HL-60 (cell line): Measurements from ENCODE around the gene ULBP1.
"Not testable (repeated sequence)": the region's sequence is repeated elsewhere in the genome, so short reads cannot be mapped to it uniquely, and the experiment has no call there.

Source experiments
- DNase-seq, 2 experiments: peaks; one replicate each; pipeline ENCODE4 v3.0.0-alpha.2; 2010 to 2020; ENCODE audit warnings: low read depth in 1 of 2, low spot score in 1 of 2
- H3K27ac ChIP-seq: fragments of 250-450 bp; sonication (Bioruptor Pico); replicated peaks from 2 replicates; pipeline ENCODE4 v1.5.1; 2020; ENCODE audit warnings: mild to moderate bottlenecking, moderate library complexity
- H3K27me3 ChIP-seq: fragments of 250-450 bp; sonication (Bioruptor Pico); 2 replicates; pipeline ENCODE4 v1.5.1; 2021; ENCODE audit warnings: mild to moderate bottlenecking, moderate library complexity; ENCODE audit not compliant: insufficient read depth, poor library complexity, severe bottlenecking
- H3K4me3 ChIP-seq: replicated peaks from 2 replicates; pipeline ENCODE4 v1.5.1; 2011; ENCODE audit warnings: mild to moderate bottlenecking, control low read depth, low read length; ENCODE audit not compliant: insufficient read depth
- GABPA ChIP-seq: IDR thresholded peaks from 2 replicates; pipeline ENCODE4 v1.6.1; 2012; ENCODE audit warnings: low read depth
- POLR2AphosphoS5 ChIP-seq: IDR thresholded peaks from 2 replicates; pipeline ENCODE4 v1.6.1; 2012; ENCODE audit warnings: low read depth
- REST ChIP-seq: IDR thresholded peaks from 2 replicates; pipeline ENCODE4 v1.6.1; 2012; ENCODE audit warnings: low read depth; ENCODE audit not compliant: insufficient replicate concordance
- SPI1 ChIP-seq: IDR thresholded peaks from 2 replicates; pipeline ENCODE4 v1.6.1; 2012; ENCODE audit warnings: low read depth, mild to moderate bottlenecking, borderline replicate concordance
- TF ChIP-seq, protein P1 (sequence below): IDR thresholded peaks from one replicate; pipeline ENCODE4 v1.5.1; 2011; ENCODE audit warnings: low read length, control low read depth, inconsistent platforms; ENCODE audit not compliant: insufficient read depth

The ULBP1 gene

DNA sequence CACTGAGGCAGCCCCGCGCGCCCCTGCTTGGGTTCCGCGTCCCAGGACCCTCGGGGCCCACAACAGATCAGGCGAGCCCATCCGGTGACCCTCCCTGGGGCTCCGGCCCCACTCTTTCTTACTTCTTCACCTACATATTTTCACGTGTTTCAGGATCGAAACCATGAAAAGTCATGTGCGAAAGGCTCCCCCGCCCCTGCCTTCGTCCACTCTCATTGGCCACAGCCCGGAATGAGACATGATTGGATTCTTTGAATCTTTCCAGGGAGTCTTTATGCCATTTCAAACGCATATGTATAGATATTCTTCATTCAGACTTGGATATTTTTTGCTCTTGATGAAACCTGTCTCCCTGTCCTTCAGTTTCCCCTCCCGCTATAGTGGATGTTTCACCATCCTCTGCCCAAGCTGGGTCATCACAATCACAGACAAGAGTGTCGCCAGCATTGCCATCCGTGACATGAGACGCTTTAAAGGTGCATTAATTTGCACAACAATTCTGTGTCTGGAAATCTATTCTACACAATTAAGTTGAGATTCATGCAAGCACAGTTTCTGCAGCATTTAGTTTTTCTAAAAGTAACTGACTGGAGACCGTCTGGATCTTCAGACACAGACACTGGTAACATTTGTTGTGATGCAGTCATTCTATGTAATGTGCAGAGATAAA, 8.6 kb upstream of the ULBP1 start:
- not testable (repeated sequence) for H3K27ac ChIP-seq, DNase-seq, H3K4me3 ChIP-seq
- peaks cover 49% of the 10 kb centered on the region for H3K27me3 ChIP-seq

- not testable (repeated sequence) for DNase-seq, H3K4me3 ChIP-seq, H3K27ac ChIP-seq
- H3K27me3 ChIP-seq, result peaks cover 45% of the 10 kb centered on the region
These were observed 8.0 kb upstream of the ULBP1 start for GRCh38 chr6:149955654-149956317.

- H3K27ac ChIP-seq, DNase-seq, H3K4me3 ChIP-seq: not testable (repeated sequence)
- peaks cover 32% of the 10 kb centered on the region for H3K27me3 ChIP-seq
These were observed 5.6 kb upstream of the ULBP1 start for GRCh38 chr6:149958124-149958523.

DNA sequence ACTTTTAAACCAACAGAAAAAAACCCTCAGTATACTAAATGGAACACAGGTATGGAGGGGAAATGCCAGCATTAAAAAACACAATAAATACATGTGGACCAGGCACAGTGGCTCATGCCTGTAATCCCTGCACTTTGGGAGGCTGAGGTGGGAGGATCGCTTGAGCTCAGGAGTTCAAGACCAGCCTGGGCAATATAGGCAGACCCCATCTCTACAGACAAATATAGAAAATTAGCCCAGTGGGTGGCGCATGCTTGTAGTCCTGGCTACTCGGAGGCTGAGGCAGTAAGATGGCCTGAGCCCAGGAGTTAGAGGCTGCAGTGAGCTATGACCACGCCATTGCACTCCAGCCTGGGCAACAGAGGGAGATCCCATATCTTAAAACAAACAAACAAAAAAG, 3.9 kb upstream of the ULBP1 start:
- DNase-seq, H3K4me3 ChIP-seq, H3K27ac ChIP-seq: not testable (repeated sequence)
- H3K27me3 ChIP-seq, result peaks cover 38% of the 10 kb centered on the region

DNA sequence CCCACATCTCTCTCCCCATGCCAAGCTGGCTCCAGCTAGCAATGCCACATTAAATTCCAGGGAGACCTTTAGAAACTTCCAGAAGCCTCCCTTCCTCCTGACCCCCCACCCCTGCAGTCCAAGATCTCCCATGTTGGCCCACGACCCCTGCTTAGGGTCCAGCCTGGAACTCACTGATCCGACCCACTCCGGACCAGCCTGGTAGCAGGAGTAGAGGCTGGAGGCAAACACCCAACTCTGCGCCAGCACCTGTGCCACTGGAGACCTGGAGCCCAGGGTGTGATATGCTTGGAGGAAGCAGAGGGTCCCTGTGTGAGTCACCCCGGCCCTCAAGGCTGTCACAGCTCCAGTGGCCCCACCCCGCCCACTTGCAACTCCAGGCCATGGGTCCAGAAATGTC, 3.3 kb upstream of the ULBP1 start:
- no peak for TF ChIP-seq POLR2AphosphoS5
- TF ChIP-seq GABPA, result no peak
- no peak for TF ChIP-seq SPI1
- no peak for TF ChIP-seq REST
- TF ChIP-seq, protein P1, sequence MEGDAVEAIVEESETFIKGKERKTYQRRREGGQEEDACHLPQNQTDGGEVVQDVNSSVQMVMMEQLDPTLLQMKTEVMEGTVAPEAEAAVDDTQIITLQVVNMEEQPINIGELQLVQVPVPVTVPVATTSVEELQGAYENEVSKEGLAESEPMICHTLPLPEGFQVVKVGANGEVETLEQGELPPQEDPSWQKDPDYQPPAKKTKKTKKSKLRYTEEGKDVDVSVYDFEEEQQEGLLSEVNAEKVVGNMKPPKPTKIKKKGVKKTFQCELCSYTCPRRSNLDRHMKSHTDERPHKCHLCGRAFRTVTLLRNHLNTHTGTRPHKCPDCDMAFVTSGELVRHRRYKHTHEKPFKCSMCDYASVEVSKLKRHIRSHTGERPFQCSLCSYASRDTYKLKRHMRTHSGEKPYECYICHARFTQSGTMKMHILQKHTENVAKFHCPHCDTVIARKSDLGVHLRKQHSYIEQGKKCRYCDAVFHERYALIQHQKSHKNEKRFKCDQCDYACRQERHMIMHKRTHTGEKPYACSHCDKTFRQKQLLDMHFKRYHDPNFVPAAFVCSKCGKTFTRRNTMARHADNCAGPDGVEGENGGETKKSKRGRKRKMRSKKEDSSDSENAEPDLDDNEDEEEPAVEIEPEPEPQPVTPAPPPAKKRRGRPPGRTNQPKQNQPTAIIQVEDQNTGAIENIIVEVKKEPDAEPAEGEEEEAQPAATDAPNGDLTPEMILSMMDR, result no peak
- H3K4me3 ChIP-seq, result no peak overlapping the region
- no peak for DNase-seq
- H3K27me3 ChIP-seq, result peaks cover 40% of the 10 kb centered on the region
- no peak overlapping the region for H3K27ac ChIP-seq

DNA sequence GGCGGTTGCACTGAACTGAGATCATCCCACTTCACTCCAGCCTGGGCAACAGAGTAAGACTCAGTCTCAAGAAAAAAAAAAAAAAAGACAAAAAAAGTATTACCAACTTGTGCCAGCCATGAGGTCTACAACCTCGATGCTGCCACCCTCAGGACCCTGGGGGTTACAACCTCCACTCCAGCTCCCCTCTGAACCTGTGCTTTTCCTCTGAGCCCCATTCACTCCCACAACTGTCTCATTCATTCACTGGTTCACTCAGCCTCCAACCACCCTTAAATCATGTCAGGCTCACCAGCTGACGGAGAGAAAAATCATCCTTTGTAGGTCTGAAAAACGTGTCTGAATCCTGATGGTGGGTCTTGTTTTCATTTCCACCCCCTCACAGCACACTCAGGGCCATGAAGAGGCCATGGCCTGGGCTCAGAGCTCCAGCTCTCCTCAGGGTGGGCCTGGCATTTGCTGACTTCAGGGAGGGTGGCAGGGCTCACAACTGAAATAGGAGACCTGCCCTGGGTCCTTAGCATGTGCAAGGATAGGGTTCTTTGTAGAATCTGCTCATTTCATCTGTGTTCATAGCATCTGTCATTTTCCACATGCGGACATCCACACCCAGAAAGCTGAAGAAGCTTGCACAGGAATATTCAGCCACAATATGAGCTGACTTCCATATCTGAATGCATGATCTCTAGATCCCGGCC, 1.9 kb upstream of the ULBP1 start:
- Histone ChIP-seq H3K4me3 (no peak overlapping the region), H3K27me3 (peaks cover 35% of the 10 kb centered on the region), H3K27ac (no peak overlapping the region)
- no peak for DNase-seq
- TF ChIP-seq, protein P1, result no peak
- TF ChIP-seq POLR2AphosphoS5 (no peak), GABPA (no peak), SPI1 (no peak), REST (no peak)
